Measurements from ENCODE around the gene ERO1B.

ERO1B gene

GRCh38 chr1:236302941-236303340 is 21.2 kb upstream of the ERO1B start:
- no peaks in the 10 kb centered on the region for H3K4me1 ChIP-seq (ENCODE audit: insufficient read depth, low read length, poor library complexity, severe bottlenecking)
- no peaks in the 10 kb centered on the region for H3K9me2 ChIP-seq (replicated peaks; ENCODE audit: low read depth, low read length)
- H3K79me2 ChIP-seq (ENCODE audit: insufficient read depth, low read length), result no peaks in the 10 kb centered on the region
- no peak overlapping the region for H3K4me2 ChIP-seq (ENCODE audit: low read depth, low read length, poor library complexity, severe bottlenecking)
- H2AFZ ChIP-seq (ENCODE audit: low read length), result no peak overlapping the region
- H3K27me3 ChIP-seq (ENCODE audit: insufficient read depth, low read length, poor library complexity, severe bottlenecking), result no peaks in the 10 kb centered on the region
- TF ChIP-seq EZH2phosphoT487 (IDR thresholded peaks at IDR 0.05; ENCODE audit: borderline replicate concordance) (no peak), CTCF (conservative IDR thresholded peaks at IDR 0.05; ENCODE audit: low read length) (no peak)
- H4K20me1 ChIP-seq (ENCODE audit: insufficient read depth, low read length, poor library complexity, severe bottlenecking), result no peaks in the 10 kb centered on the region
- no peak overlapping the region for H3K9ac ChIP-seq (ENCODE audit: low read depth, low read length, poor library complexity, severe bottlenecking)
- H3K36me3 ChIP-seq (ENCODE audit: insufficient read depth, low read length), result no peaks in the 10 kb centered on the region
- H3K4me3 ChIP-seq (ENCODE audit: low read length, poor library complexity, severe bottlenecking), result no peak overlapping the region
- no peaks in the 10 kb centered on the region for H3K9me3 ChIP-seq (ENCODE audit: insufficient read depth, low read depth, low read length)
- no peaks in the 10 kb centered on the region for H3F3A ChIP-seq (ENCODE audit: low read depth)

GRCh38 chr1:236301958-236302335 is 20.2 kb upstream of the ERO1B start:
- no peaks in the 10 kb centered on the region for H3K27me3 ChIP-seq (ENCODE audit: insufficient read depth, low read length, poor library complexity, severe bottlenecking)
- H3K4me3 ChIP-seq (ENCODE audit: low read length, poor library complexity, severe bottlenecking), result no peak overlapping the region
- H3K9me2 ChIP-seq (replicated peaks; ENCODE audit: low read depth, low read length), result no peaks in the 10 kb centered on the region
- TF ChIP-seq CTCF (conservative IDR thresholded peaks at IDR 0.05; ENCODE audit: low read length), result no peak
- H3K36me3 ChIP-seq (ENCODE audit: insufficient read depth, low read length), result no peaks in the 10 kb centered on the region
- no peak overlapping the region for H3K4me2 ChIP-seq (ENCODE audit: low read depth, low read length, poor library complexity, severe bottlenecking)
- no peaks in the 10 kb centered on the region for H4K20me1 ChIP-seq (ENCODE audit: insufficient read depth, low read length, poor library complexity, severe bottlenecking)
- no peak overlapping the region for H2AFZ ChIP-seq (ENCODE audit: low read length)
- H3K9me3 ChIP-seq (ENCODE audit: insufficient read depth, low read depth, low read length), result no peaks in the 10 kb centered on the region
- no peaks in the 10 kb centered on the region for H3K4me1 ChIP-seq (ENCODE audit: insufficient read depth, low read length, poor library complexity, severe bottlenecking)
- no peak overlapping the region for H3K9ac ChIP-seq (ENCODE audit: low read depth, low read length, poor library complexity, severe bottlenecking)
- H3F3A ChIP-seq (ENCODE audit: low read depth), result no peaks in the 10 kb centered on the region
- H3K79me2 ChIP-seq (ENCODE audit: insufficient read depth, low read length), result no peaks in the 10 kb centered on the region

GRCh38 chr1:236301080-236301957 is 19.6 kb upstream of the ERO1B start:
- H3K9me3 ChIP-seq (ENCODE audit: insufficient read depth, low read depth, low read length), result no peaks in the 10 kb centered on the region
- no peak overlapping the region for H3K4me3 ChIP-seq (ENCODE audit: low read length, poor library complexity, severe bottlenecking)
- H3K79me2 ChIP-seq (ENCODE audit: insufficient read depth, low read length), result no peaks in the 10 kb centered on the region
- H3F3A ChIP-seq (ENCODE audit: low read depth), result no peaks in the 10 kb centered on the region
- H3K9ac ChIP-seq (ENCODE audit: low read depth, low read length, poor library complexity, severe bottlenecking), result no peak overlapping the region
- no peak overlapping the region for H3K4me2 ChIP-seq (ENCODE audit: low read depth, low read length, poor library complexity, severe bottlenecking)
- no peaks in the 10 kb centered on the region for H3K4me1 ChIP-seq (ENCODE audit: insufficient read depth, low read length, poor library complexity, severe bottlenecking)
- H3K9me2 ChIP-seq (replicated peaks; ENCODE audit: low read depth, low read length), result no peaks in the 10 kb centered on the region
- no peaks in the 10 kb centered on the region for H3K27me3 ChIP-seq (ENCODE audit: insufficient read depth, low read length, poor library complexity, severe bottlenecking)
- H4K20me1 ChIP-seq (ENCODE audit: insufficient read depth, low read length, poor library complexity, severe bottlenecking), result no peaks in the 10 kb centered on the region
- H3K36me3 ChIP-seq (ENCODE audit: insufficient read depth, low read length), result no peaks in the 10 kb centered on the region
- TF ChIP-seq EZH2phosphoT487 (IDR thresholded peaks at IDR 0.05; ENCODE audit: borderline replicate concordance) (no peak), CTCF (conservative IDR thresholded peaks at IDR 0.05; ENCODE audit: low read length) (no peak)
- no peak overlapping the region for H2AFZ ChIP-seq (ENCODE audit: low read length)

Data from Loucy (cell line).